ENCODE measurements around the gene BMPR1B. TPM values are rescaled to one million over a fixed set of nuclear protein-coding genes. Genes with fewer than 3 reads are reported as not detected.

Gene BMPR1B
- total and polyA plus RNA-seq, 2 donors (not counting 1 experiment from before 2014, with no cell fraction given): not detected

GRCh38 chr4:95068818-95069478 lies 311.2 kb downstream of the BMPR1B start:
- Histone ChIP-seq H3K79me2 (ENCODE audit: control insufficient read depth, insufficient read depth, low read length) (no peaks in the 10 kb centered on the region), H2AFZ (ENCODE audit: insufficient read depth, low read depth, low read length, poor library complexity, severe bottlenecking) (no peak overlapping the region), H3K27ac (ENCODE audit: low read length in 2 of 2) (no peak overlapping the region), H3K4me1 (ENCODE audit: control insufficient read depth in 2 of 2, insufficient read depth in 2 of 2, low read length in 2 of 2) (no peaks in the 10 kb centered on the region), H3K4me2 (replicated peaks; ENCODE audit: low read depth, low read length, poor library complexity, severe bottlenecking) (no peak overlapping the region), H3K9ac (ENCODE audit: low read length) (no peak overlapping the region), H3K9me3 (ENCODE audit: control extremely low read depth in 1 of 3, control insufficient read depth in 2 of 3, insufficient read depth in 1 of 3, low read length in 2 of 3) (peaks cover 0 to 1% (median 0%) of the 10 kb centered on the region in 3 donors), H3K27me3 (replicated peaks in 1 of 4; ENCODE audit: control extremely low read depth in 1 of 4, control insufficient read depth in 3 of 4, insufficient read depth in 4 of 4, low read length in 3 of 4) (no peaks in the 10 kb centered on the region), H3K4me3 (ENCODE audit: control extremely low read depth in 1 of 5, extremely low read depth in 1 of 5, insufficient read depth in 1 of 5, low read depth in 2 of 5, low read length in 4 of 5) (no peak overlapping the region), H4K20me1 (ENCODE audit: control insufficient read depth, insufficient read depth, low read length, poor library complexity, severe bottlenecking) (no peaks in the 10 kb centered on the region), H3K36me3 (replicated peaks in 1 of 2; ENCODE audit: control extremely low read depth in 1 of 2, control insufficient read depth in 1 of 2, extremely low read depth in 1 of 2, insufficient read depth in 2 of 2, low read length in 1 of 2) (no peaks in the 10 kb centered on the region)
- H3K4me1 Mint-ChIP-seq: no peaks in the 10 kb centered on the region
- H3K27me3 Mint-ChIP-seq: no peaks in the 10 kb centered on the region
- POLR2A ChIA-PET: no interaction called here
- DNase-seq (no peak), ATAC-seq (ENCODE audit: low read depth) (no peak)
- WGBS (ENCODE audit: insufficient coverage): 13% methylated on average over 1 of the region's 2 CpGs
- no peak overlapping the region for H3K27ac Mint-ChIP-seq
- CTCF ChIA-PET: no interaction called here
- H3K9me3 Mint-ChIP-seq (ENCODE audit: insufficient read depth): no peaks in the 10 kb centered on the region
- TF ChIP-seq EZH2 (IDR thresholded peaks at IDR 0.05; ENCODE audit: borderline replicate concordance, insufficient read depth, low read depth, low read length, poor library complexity, severe bottlenecking): no peak
- no peak for TF ChIP-seq CTCF (IDR thresholded peaks at IDR 0.05)
- intact Hi-C loops (cut with micrococcal nuclease): no loop called here
- H3K4me3 Mint-ChIP-seq: no peak overlapping the region

- intact Hi-C loops (cut with micrococcal nuclease): no loop called here
- WGBS (ENCODE audit: insufficient coverage): 100% methylated on average over 3 of the region's 3 CpGs
- ATAC-seq (ENCODE audit: low read depth): no peak
- H3K27ac ChIP-seq (ENCODE audit: low read length in 2 of 2): no peak overlapping the region
- H3K27me3 Mint-ChIP-seq: no peaks in the 10 kb centered on the region
- CTCF ChIA-PET: no interaction called here
- no peak overlapping the region for H2AFZ ChIP-seq (ENCODE audit: insufficient read depth, low read depth, low read length, poor library complexity, severe bottlenecking)
- H3K27ac Mint-ChIP-seq: no peak overlapping the region
- no peaks in the 10 kb centered on the region for H3K9me3 Mint-ChIP-seq (ENCODE audit: insufficient read depth)
- H4K20me1 ChIP-seq (ENCODE audit: control insufficient read depth, insufficient read depth, low read length, poor library complexity, severe bottlenecking): no peaks in the 10 kb centered on the region
- H3K36me3 ChIP-seq (replicated peaks in 1 of 2; ENCODE audit: control extremely low read depth in 1 of 2, control insufficient read depth in 1 of 2, extremely low read depth in 1 of 2, insufficient read depth in 2 of 2, low read length in 1 of 2): no peaks in the 10 kb centered on the region
- H3K79me2 ChIP-seq (ENCODE audit: control insufficient read depth, insufficient read depth, low read length): no peaks in the 10 kb centered on the region
- DNase-seq: no peak
- no peak for TF ChIP-seq CTCF (IDR thresholded peaks at IDR 0.05)
- no peak for TF ChIP-seq EZH2 (IDR thresholded peaks at IDR 0.05; ENCODE audit: borderline replicate concordance, insufficient read depth, low read depth, low read length, poor library complexity, severe bottlenecking)
- H3K9me3 ChIP-seq (ENCODE audit: control extremely low read depth in 1 of 3, control insufficient read depth in 2 of 3, insufficient read depth in 1 of 3, low read length in 2 of 3): peaks cover 0 to 1% (median 0%) of the 10 kb centered on the region in 3 donors
- no peaks in the 10 kb centered on the region for H3K4me1 ChIP-seq (ENCODE audit: control insufficient read depth in 2 of 2, insufficient read depth in 2 of 2, low read length in 2 of 2)
- no peak overlapping the region for H3K4me2 ChIP-seq (replicated peaks; ENCODE audit: low read depth, low read length, poor library complexity, severe bottlenecking)
- H3K4me1 Mint-ChIP-seq: no peaks in the 10 kb centered on the region
- POLR2A ChIA-PET: no interaction called here
- no peak overlapping the region for H3K4me3 Mint-ChIP-seq
- no peak overlapping the region for H3K4me3 ChIP-seq (ENCODE audit: control extremely low read depth in 1 of 5, extremely low read depth in 1 of 5, insufficient read depth in 1 of 5, low read depth in 2 of 5, low read length in 4 of 5)
- H3K27me3 ChIP-seq (replicated peaks in 1 of 4; ENCODE audit: control extremely low read depth in 1 of 4, control insufficient read depth in 3 of 4, insufficient read depth in 4 of 4, low read length in 3 of 4): no peaks in the 10 kb centered on the region
- no peak overlapping the region for H3K9ac ChIP-seq (ENCODE audit: low read length)
Measured at GRCh38 chr4:95071851-95072250, 314.1 kb downstream of the BMPR1B start.
